CD4-positive, alpha-beta memory T cell (primary cell): ENCODE results near the gene AMMECR1L. TPM values are rescaled to one million over a fixed set of nuclear protein-coding genes. Genes with fewer than 3 reads are reported as not detected.
A peak's percentile ranks its signal among the peaks of the same experiment; 100 is the strongest.
"Not testable (repeated sequence)": the region's sequence is repeated elsewhere in the genome, so short reads cannot be mapped to it uniquely, and the experiment has no call there.

Source experiments
- CTCF ChIA-PET: fragments of 350-600 bp; sonication (Branson Sonifier 250); formaldehyde crosslinking; loops from one replicate; lab custom pipeline; 2021; ENCODE audit warnings: inconsistent platforms; ENCODE audit not compliant: partially characterized antibody; lab: Charles Lee
- POLR2A ChIA-PET: fragments of 350-600 bp; sonication (Branson Sonifier 250); formaldehyde crosslinking; loops from one replicate; lab custom pipeline; 2021; ENCODE audit not compliant: partially characterized antibody; lab: Charles Lee
- DNase-seq, 5 donors: peaks; one replicate each; pipeline versions ENCODE4 v3.0.0 to v3.0.0-alpha.2; 2020 to 2022; ENCODE audit warnings: mixed read lengths in 1 of 5
- H3K27ac ChIP-seq: one replicate; pipeline ENCODE4 v1.7.0; 2013; ENCODE audit warnings: low read depth, low read length
- H3K27me3 ChIP-seq: 2 replicates; pipeline ENCODE4 v1.7.0; 2013; ENCODE audit warnings: mild to moderate bottlenecking, low read length, moderate library complexity; ENCODE audit not compliant: insufficient read depth
- H3K36me3 ChIP-seq: 2 replicates; pipeline ENCODE4 v1.7.0; 2013; ENCODE audit warnings: mild to moderate bottlenecking, low read length, moderate library complexity; ENCODE audit not compliant: insufficient read depth
- H3K4me1 ChIP-seq: 2 replicates; pipeline ENCODE4 v1.7.0; 2013; ENCODE audit warnings: mild to moderate bottlenecking, low read length, moderate library complexity; ENCODE audit not compliant: insufficient read depth
- H3K4me3 ChIP-seq, 2 donors: one replicate each; pipeline ENCODE4 v1.7.0; 2013; ENCODE audit warnings: low read length in 2 of 2, mild to moderate bottlenecking in 1 of 2
- H3K9me3 ChIP-seq, 2 donors: one replicate each; pipeline ENCODE4 v1.7.0; 2013; ENCODE audit warnings: low read length in 2 of 2, control low read depth in 1 of 2; ENCODE audit not compliant: control insufficient read depth in 1 of 2
- H3K27ac Mint-ChIP-seq, 7 donors: one replicate each; pipeline ENCODE4 v1.8.0; 2020 to 2021; ENCODE audit warnings: mixed read lengths in 7 of 7, mild to moderate bottlenecking in 6 of 7, inconsistent platforms in 3 of 7, moderate library complexity in 3 of 7
- H3K27me3 Mint-ChIP-seq, 2 donors: one replicate each; pipeline ENCODE4 v1.8.0; 2020 to 2021; ENCODE audit warnings: mixed read lengths in 2 of 2
- H3K36me3 Mint-ChIP-seq, 2 donors: one replicate each; pipeline ENCODE4 v1.8.0; 2020 to 2021; ENCODE audit warnings: mixed read lengths in 2 of 2, inconsistent platforms in 1 of 2, mild to moderate bottlenecking in 1 of 2
- H3K4me1 Mint-ChIP-seq, 4 donors: one replicate each; pipeline ENCODE4 v1.8.0; 2020 to 2021; ENCODE audit warnings: mixed read lengths in 4 of 4, mild to moderate bottlenecking in 1 of 4
- H3K4me3 Mint-ChIP-seq, 8 donors: one replicate each; pipeline ENCODE4 v1.8.0; 2020 to 2021; ENCODE audit warnings: mixed read lengths in 8 of 8, mild to moderate bottlenecking in 7 of 8, moderate library complexity in 6 of 8, inconsistent platforms in 3 of 8
- H3K9me3 Mint-ChIP-seq, 8 donors: one replicate each; pipeline ENCODE4 v1.8.0; 2020 to 2021; ENCODE audit warnings: mixed read lengths in 8 of 8, mild to moderate bottlenecking in 5 of 8, inconsistent platforms in 3 of 8, moderate library complexity in 1 of 8
- intact Hi-C: fragments of 100-400 bp; cut with micrococcal nuclease; formaldehyde crosslinking; loops from one replicate; pipeline ENCODE4 v1.15.1; 2023
- polyA plus RNA-seq, 2 donors: library from polyadenylated mRNA; unstranded; fragments of 300-500 nt; fragmentation: Illumina TruSeq; gene quantifications; one replicate each; pipeline ENCODE4 v1.2.3, GENCODE V29; 2021
- total RNA-seq, 2 experiments: library from RNA; stranded (reverse); gene quantifications; one replicate each; pipeline ENCODE4 v1.2.3, GENCODE V29; 2021

Gene AMMECR1L
- total and polyA plus RNA-seq, 4 experiments from 2014 or later = 3.3 to 18.7 (median 13.6) TPM

DNA sequence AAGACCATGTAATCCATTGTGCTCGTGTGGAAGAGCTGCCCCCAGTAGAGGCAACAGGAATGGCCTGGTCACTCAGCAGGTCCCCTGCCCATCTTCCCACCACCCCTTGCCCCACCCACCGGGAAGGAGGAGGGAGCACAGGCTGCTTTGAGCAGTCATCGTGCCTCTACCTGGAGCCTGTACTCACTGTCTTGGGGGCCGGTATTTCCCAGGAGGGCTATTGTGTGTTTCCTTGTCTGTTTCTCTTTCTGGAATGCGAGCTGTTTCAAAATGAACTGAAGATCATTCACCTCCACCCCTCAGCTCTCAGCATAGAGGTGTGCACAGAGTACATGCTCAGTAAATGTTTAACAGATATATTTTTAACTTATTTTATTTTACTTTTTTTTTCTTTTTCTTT is 7.7 kb upstream of the AMMECR1L start:
- no peaks in the 10 kb centered on the region for H3K9me3 Mint-ChIP-seq
- no peaks in the 10 kb centered on the region for H3K36me3 Mint-ChIP-seq
- POLR2A ChIA-PET = no interaction called here
- H3K27ac Mint-ChIP-seq = no peak overlapping the region
- Histone ChIP-seq H3K36me3 (no peaks in the 10 kb centered on the region), H3K27me3 (no peaks in the 10 kb centered on the region), H3K4me1 (no peaks in the 10 kb centered on the region), H3K4me3 (no peak overlapping the region), H3K9me3 (no peaks in the 10 kb centered on the region), H3K27ac (no peak overlapping the region)
- CTCF ChIA-PET = interaction anchor here (0.9 kb wide), 1 partner anchor 12 kb away, joined by 4 read pairs; no protein-coding TSS in a partner anchor
- peaks cover 3 to 5% of the 10 kb centered on the region in 2 donors for H3K27me3 Mint-ChIP-seq
- peaks cover 0 to 5% (median 0%) of the 10 kb centered on the region in 4 donors for H3K4me1 Mint-ChIP-seq
- DNase-seq = no peak
- intact Hi-C loops = no loop called here
- H3K4me3 Mint-ChIP-seq = no peak overlapping the region

DNA sequence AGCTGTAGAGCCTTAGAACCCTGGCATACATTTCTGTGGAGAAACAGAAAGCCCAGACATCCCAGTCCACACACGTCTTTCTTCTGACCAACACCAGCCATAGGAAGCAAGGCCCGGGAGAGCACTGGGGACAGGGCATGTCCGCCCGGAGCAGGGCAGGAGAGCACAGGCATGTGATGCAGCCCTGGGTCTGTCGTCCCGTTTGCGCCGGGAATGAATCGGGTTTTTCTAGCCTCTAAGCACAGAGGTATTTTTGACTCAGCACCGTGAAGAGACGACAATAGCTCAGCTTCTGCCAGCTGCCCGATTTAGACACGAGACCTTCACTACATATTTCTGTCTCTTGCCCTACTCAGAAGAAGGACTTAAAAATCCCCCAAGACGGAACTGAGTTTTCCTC is 7.3 kb upstream of the AMMECR1L start:
- Mint-ChIP-seq H3K36me3 (no peaks in the 10 kb centered on the region), H3K9me3 (no peaks in the 10 kb centered on the region), H3K4me1 (peaks cover 0 to 5% (median 1%) of the 10 kb centered on the region in 4 donors), H3K27ac (no peak overlapping the region), H3K27me3 (peaks cover 1 to 3% of the 10 kb centered on the region in 2 donors), H3K4me3 (no peak overlapping the region)
- Histone ChIP-seq H3K4me3 (no peak overlapping the region), H3K36me3 (no peaks in the 10 kb centered on the region), H3K27me3 (no peaks in the 10 kb centered on the region), H3K4me1 (peaks cover under 1% of the 10 kb centered on the region), H3K27ac (no peak overlapping the region), H3K9me3 (no peaks in the 10 kb centered on the region)
- ChIA-PET CTCF (interaction anchor here (0.9 kb wide), 1 partner anchor 11 kb away, joined by 4 read pairs; no protein-coding TSS in a partner anchor), POLR2A (no interaction called here)
- intact Hi-C loops = no loop called here
- DNase-seq = no peak

DNA sequence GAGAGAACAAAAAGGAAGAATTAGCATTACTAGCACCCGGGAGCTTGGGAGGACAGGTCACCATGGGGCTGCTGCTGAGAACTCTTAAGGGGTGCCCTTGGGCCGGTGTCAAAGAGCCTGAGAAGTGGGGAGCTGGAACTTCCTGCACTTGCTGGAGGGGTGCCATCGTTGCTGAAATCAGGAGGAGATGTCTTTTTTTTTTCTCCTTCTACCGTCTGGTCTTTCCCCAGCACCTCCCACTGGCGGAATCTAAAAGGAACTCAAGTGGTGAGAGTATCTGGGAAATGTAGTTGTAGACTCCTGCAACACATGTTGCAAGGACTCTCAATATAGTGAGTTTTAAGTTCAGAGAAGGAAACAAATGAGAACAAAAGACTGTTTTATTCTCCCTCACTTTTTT is 6.1 kb upstream of the AMMECR1L start:
- no peak overlapping the region for H3K4me3 Mint-ChIP-seq
- Histone ChIP-seq H3K36me3 (no peaks in the 10 kb centered on the region), H3K4me1 (peaks cover 12% of the 10 kb centered on the region), H3K27me3 (no peaks in the 10 kb centered on the region), H3K9me3 (no peaks in the 10 kb centered on the region), H3K4me3 (no peak overlapping the region), H3K27ac (no peak overlapping the region)
- no peaks in the 10 kb centered on the region for H3K36me3 Mint-ChIP-seq
- CTCF ChIA-PET = interaction anchor here (1.5 kb wide), 1 partner anchor 342 kb away, joined by 3 read pairs; no protein-coding TSS in a partner anchor
- intact Hi-C loops = no loop called here
- H3K27me3 Mint-ChIP-seq = peaks cover 0 to 3% of the 10 kb centered on the region in 2 donors
- peaks cover 6 to 15% (median 13%) of the 10 kb centered on the region in 4 donors for H3K4me1 Mint-ChIP-seq
- POLR2A ChIA-PET = no interaction called here
- H3K27ac Mint-ChIP-seq = no peak overlapping the region
- no peaks in the 10 kb centered on the region for H3K9me3 Mint-ChIP-seq
- DNase-seq = no peak

DNA sequence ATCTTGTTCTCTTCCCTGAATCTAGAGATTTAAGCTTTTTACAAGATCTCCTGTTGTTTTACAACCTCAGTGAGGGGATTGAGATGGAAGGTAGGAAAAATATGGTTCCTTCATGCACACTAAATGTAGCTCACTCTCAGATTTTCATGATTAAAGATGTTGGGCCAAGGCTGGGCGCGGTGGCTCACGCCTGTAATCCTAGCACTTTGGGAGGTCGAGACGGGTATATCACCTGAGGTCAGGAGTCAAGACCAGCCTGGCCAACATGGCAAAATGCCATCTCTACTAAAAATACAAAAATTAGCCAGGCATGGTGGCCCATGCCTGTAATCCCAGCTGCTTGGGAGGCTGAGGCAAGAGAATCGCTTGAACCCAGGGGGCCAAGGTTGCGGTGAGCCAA is 5.0 kb upstream of the AMMECR1L start:
- DNase-seq, H3K4me3 Mint-ChIP-seq, H3K36me3 ChIP-seq, CTCF ChIA-PET, H3K27ac ChIP-seq, H3K27me3 ChIP-seq, H3K4me3 ChIP-seq, intact Hi-C loops, H3K27me3 Mint-ChIP-seq, H3K9me3 Mint-ChIP-seq, H3K36me3 Mint-ChIP-seq, H3K9me3 ChIP-seq, H3K27ac Mint-ChIP-seq: not testable (repeated sequence)
- H3K4me1 ChIP-seq = peaks cover 12% of the 10 kb centered on the region
- POLR2A ChIA-PET = interaction anchor here (1.1 kb wide), 1 partner anchor 32 kb away, joined by 3 read pairs; the partner anchor contains the start of gene POLR2D
- peaks cover 6 to 15% (median 13%) of the 10 kb centered on the region in 4 donors for H3K4me1 Mint-ChIP-seq

DNA sequence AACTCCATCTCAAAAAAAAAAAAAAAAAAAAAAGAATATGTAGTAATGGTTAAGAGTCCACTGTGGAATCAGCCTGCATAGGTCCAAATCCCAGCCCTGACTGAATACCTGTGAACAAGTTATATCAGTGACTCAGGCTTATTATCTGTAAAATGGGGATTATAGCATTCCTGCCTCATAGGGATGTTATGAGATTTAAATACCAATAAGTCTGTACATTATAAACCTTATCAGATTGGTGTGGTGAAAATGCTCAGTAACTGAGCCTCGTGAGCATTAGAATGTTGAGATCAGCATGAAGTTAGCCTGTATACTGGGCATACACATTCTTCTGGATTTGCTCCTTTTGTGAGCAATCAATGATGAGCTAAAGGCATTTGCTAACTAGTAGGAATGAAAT is 3.0 kb upstream of the AMMECR1L start:
- H3K36me3 ChIP-seq = no peaks in the 10 kb centered on the region
- Mint-ChIP-seq H3K36me3 (peaks cover 0 to 7% of the 10 kb centered on the region in 2 donors), H3K27ac (no peak overlapping the region), H3K4me1 (peaks cover 19 to 28% (median 26%) of the 10 kb centered on the region in 4 donors), H3K27me3 (no peaks in the 10 kb centered on the region), H3K4me3 (no peak overlapping the region), H3K9me3 (peaks cover 0 to 2% (median 0%) of the 10 kb centered on the region in 8 donors)
- H3K9me3 ChIP-seq = no peaks in the 10 kb centered on the region
- ChIA-PET POLR2A (no interaction called here), CTCF (no interaction called here)
- intact Hi-C loops = loop anchor here (5.0 kb wide), 1 partner anchor 204 kb away; the partner anchor contains the start of gene UGGT1
- peaks cover 24% of the 10 kb centered on the region for H3K4me1 ChIP-seq
- no peak overlapping the region for H3K27ac ChIP-seq
- H3K4me3 ChIP-seq = no peak overlapping the region
- no peaks in the 10 kb centered on the region for H3K27me3 ChIP-seq
- DNase-seq = no peak

DNA sequence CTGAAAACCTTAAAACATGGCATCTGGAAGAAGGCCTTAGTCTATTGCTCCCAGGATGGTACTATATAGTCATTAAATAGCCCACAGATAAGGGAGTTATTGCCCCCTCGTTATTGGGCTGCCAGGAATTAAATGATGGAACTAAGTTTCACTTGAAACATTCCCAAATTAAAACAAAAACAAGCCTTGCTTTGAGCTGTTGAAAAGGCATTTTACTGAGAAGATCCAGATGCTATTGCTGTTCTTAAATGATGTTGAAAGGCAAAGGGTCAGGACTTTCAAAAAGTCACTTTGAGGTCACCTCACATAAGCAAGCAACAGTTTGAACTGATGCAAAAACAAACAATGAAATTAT is 2.0 kb upstream of the AMMECR1L start:
- Mint-ChIP-seq H3K4me1 (peaks cover 20 to 35% (median 30%) of the 10 kb centered on the region in 4 donors), H3K36me3 (peaks cover 0 to 12% of the 10 kb centered on the region in 2 donors), H3K4me3 (peak overlapping the region in 3 of 8 donors; percentile 2 to 91 (median 12)), H3K27me3 (no peaks in the 10 kb centered on the region), H3K9me3 (peaks cover 0 to 2% (median 0%) of the 10 kb centered on the region in 8 donors), H3K27ac (peak overlapping the region in 3 of 7 donors; percentile 25 to 85 (median 36))
- intact Hi-C loops = loop anchor here (2.0 to 5.0 kb wide), 2 partner anchors 139 to 205 kb away; partner anchors contain the start of gene UGGT1
- H3K9me3 ChIP-seq = no peaks in the 10 kb centered on the region
- H3K27ac ChIP-seq = peak overlapping the region; percentile 77
- ChIA-PET POLR2A (interaction anchor here (2.1 kb wide), 1 partner anchor 31 kb away, joined by 9 read pairs; no protein-coding TSS in a partner anchor), CTCF (no interaction called here)
- H3K4me1 ChIP-seq = peaks cover 24% of the 10 kb centered on the region
- DNase-seq = no peak
- H3K27me3 ChIP-seq = no peaks in the 10 kb centered on the region
- H3K36me3 ChIP-seq = no peaks in the 10 kb centered on the region
- H3K4me3 ChIP-seq = no peak overlapping the region

DNA sequence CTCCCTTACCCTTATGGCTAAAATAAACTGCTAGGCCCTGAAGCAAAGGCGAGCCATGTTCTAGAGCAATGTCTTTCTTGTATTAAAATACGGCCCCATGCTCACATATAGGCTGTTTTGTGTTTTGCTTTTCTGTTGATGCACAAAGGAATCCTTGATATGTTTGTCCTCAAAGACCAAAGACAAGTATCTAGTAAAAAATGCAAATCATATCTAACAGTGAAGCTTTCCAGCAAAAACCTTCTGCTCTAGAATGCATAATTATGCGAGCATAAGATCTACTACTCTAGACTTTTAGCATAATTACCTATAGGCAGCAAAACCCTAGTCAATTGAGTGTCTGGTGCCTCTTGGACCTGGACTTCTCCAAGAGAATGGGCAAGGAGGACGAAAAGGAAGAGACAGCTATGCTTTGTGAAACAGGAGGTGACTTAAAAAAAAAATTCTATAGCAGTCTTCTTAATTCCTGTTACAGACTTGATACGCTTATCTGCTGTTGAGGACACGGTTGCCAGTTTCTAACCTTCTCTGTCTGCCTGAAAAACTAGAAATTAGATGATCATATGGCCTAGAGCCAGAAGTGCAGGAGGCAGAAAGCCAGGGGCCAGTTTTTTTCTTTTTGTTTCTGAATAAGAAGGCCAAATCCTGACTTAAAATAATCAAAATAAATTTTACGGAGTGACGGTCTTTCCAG is 1.5 kb upstream of the AMMECR1L start:
- Mint-ChIP-seq H3K4me3 (peak overlapping the region; percentile 73 to 91 (median 85)), H3K9me3 (peaks cover 0 to 2% (median 0%) of the 10 kb centered on the region in 8 donors), H3K27ac (peak overlapping the region; percentile 65 to 90 (median 85)), H3K4me1 (peaks cover 24 to 40% (median 33%) of the 10 kb centered on the region in 4 donors), H3K27me3 (no peaks in the 10 kb centered on the region), H3K36me3 (peaks cover 3 to 12% of the 10 kb centered on the region in 2 donors)
- Histone ChIP-seq H3K9me3 (no peaks in the 10 kb centered on the region), H3K4me1 (peaks cover 24% of the 10 kb centered on the region), H3K27ac (peak overlapping the region; percentile 77), H3K36me3 (no peaks in the 10 kb centered on the region), H3K27me3 (no peaks in the 10 kb centered on the region), H3K4me3 (no peak overlapping the region)
- no peak for DNase-seq
- intact Hi-C loops = loop anchor here (2.0 to 5.0 kb wide), 2 partner anchors 140 to 205 kb away; partner anchors contain the start of gene UGGT1
- CTCF ChIA-PET = interaction anchor here (1.1 kb wide), 1 partner anchor 347 kb away, joined by 6 read pairs; no protein-coding TSS in a partner anchor
- POLR2A ChIA-PET = interaction anchor here (2.1 kb wide), 1 partner anchor 30 kb away, joined by 9 read pairs; no protein-coding TSS in a partner anchor
